NOMO-1 treated with dmso at 0.1 percent for 144 hours (cell line): ENCODE data around the gene PRDM2.
"Not testable (repeated sequence)": the region's sequence is repeated elsewhere in the genome, so short reads cannot be mapped to it uniquely, and the experiment has no call there.

ENCODE experiments used
- DNase-seq: peaks from one replicate; lab custom pipeline; 2025; ENCODE audit not compliant: unreplicated experiment; lab: John Stamatoyannopoulos, UW

PRDM2 gene, protein sequence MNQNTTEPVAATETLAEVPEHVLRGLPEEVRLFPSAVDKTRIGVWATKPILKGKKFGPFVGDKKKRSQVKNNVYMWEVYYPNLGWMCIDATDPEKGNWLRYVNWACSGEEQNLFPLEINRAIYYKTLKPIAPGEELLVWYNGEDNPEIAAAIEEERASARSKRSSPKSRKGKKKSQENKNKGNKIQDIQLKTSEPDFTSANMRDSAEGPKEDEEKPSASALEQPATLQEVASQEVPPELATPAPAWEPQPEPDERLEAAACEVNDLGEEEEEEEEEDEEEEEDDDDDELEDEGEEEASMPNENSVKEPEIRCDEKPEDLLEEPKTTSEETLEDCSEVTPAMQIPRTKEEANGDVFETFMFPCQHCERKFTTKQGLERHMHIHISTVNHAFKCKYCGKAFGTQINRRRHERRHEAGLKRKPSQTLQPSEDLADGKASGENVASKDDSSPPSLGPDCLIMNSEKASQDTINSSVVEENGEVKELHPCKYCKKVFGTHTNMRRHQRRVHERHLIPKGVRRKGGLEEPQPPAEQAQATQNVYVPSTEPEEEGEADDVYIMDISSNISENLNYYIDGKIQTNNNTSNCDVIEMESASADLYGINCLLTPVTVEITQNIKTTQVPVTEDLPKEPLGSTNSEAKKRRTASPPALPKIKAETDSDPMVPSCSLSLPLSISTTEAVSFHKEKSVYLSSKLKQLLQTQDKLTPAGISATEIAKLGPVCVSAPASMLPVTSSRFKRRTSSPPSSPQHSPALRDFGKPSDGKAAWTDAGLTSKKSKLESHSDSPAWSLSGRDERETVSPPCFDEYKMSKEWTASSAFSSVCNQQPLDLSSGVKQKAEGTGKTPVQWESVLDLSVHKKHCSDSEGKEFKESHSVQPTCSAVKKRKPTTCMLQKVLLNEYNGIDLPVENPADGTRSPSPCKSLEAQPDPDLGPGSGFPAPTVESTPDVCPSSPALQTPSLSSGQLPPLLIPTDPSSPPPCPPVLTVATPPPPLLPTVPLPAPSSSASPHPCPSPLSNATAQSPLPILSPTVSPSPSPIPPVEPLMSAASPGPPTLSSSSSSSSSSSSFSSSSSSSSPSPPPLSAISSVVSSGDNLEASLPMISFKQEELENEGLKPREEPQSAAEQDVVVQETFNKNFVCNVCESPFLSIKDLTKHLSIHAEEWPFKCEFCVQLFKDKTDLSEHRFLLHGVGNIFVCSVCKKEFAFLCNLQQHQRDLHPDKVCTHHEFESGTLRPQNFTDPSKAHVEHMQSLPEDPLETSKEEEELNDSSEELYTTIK (N-terminal part only)

DNA sequence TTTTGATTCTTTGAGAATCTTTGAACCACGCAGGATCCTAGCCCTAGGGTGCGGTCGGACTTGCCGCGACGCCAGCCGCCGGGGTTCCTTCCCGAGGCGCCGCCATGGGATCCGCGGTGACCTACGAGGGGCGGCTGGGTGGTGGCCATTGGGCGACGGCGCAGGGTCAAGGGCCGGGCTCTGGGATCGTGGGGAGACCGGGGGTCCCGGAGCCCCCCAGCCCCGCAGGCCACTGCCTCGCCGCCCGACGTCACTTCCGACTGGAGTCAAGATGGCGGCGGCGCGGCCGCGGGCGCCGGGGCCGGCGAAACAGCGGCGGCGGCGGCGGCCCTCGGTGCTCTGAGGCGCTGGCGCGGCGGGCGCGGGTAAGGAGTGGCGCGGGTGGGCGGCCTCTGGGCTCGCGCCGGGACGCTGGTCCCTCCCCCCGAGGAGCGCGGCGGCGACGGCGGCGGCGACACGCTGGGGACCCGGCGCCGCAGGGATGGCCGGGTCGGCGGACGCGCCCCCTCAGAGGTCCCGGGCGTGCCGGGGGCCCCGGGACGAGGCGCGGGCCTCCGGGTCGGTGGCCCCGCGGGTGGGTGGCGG lies at the start of gene PRDM2:
Gene PRDM2, plus strand, starts transcription at position 253 of the 585 bp plus-strand sequence. CDS start 15,418 bp downstream, outside the sequence.
- no peak for DNase-seq

DNA sequence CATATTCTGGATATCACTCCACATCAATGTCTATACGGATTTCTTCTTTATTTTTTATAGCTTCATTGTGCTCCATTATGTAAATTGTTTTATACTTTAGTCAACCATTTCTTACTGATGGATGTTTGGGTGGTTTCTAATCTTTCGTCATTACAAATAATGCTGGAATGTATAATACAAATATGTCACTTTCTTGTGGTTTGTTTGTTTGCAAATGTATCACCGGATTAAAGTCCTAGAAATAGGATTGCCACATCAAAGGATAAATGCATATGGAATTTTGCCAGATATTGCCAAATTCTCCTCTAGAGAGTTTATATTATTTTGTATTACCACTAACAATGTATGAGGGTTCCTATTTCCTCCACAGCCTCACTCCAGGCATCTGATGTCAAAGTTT lies 48.7 kb upstream of the PRDM2 start:
- no peak for DNase-seq

DNA sequence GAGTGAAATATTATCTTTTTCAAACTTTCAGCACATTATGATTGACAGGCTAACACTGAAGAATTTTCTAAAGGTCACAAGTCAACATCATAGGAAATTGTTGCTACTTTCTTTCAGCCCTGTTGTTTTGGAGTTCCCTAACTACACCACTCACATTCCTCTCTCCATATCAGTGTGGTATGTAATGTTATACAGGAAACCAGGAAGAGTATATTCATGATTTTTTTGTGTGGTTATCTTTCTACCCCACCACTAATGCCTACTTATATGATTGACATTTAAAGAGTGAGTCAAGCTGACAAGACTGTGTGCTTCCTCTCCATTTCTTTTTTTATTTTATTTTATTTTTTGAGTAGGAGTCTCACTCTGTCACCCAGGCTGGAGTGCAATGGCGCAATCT lies 47.8 kb upstream of the PRDM2 start:
- DNase-seq, result no peak

DNA sequence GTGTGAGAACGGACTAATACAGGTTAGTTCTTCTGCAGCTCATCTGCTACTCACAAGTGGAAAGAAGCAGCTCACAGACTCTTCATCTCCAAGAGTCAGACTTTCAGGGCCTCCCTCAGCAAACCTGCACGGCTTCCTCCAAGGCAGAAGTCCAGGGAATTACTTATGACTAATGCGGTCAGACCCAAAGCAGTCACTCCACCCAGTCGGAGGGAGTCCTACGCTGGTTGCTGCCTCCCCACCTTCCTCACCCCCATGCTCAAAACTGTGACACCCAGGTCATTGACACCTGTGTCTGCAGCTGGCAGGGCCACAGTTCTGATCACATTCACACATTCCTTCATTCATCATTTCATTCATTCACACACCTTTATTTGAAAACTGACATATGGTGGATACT lies 38.4 kb upstream of the PRDM2 start:
- DNase-seq, result no peak

DNA sequence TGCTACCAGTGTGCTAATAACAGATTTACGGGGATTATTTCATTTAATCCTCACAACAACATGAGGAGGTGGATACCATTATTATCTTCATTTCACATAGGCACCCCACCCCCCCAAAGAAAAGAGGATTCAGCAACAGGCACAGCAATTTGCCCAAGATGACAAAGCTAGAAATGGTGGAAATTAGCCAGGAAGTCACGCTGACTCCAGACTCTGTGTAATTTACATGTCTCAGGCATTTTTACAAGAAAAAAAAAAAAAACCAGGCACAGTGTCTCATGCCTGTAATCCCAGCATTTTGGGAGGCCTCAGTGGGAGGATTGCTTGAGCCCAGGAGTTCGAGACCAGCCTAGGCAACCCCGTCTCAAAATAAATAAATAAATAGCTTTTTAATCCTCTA lies 37.5 kb upstream of the PRDM2 start:
- no peak for DNase-seq

DNA sequence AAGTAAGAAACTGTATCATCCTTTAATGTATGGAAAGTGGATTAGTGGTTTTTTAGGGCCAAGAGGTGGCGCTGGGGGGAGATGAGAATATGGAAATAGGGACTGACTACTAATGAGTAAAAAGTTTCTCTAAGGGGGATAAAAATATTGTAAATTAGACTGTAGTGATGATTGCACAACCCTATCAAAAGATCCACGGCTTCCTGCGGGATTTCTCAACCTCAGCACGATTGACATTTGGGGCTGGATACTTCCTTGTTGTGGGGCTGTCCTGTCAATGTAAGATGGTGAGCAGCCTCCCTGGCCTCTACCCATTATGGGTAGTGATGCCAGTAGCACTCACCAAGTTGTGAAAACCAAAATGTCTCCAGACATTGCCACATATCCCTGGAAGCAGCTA lies 36.0 kb upstream of the PRDM2 start:
- no peak for DNase-seq

DNA sequence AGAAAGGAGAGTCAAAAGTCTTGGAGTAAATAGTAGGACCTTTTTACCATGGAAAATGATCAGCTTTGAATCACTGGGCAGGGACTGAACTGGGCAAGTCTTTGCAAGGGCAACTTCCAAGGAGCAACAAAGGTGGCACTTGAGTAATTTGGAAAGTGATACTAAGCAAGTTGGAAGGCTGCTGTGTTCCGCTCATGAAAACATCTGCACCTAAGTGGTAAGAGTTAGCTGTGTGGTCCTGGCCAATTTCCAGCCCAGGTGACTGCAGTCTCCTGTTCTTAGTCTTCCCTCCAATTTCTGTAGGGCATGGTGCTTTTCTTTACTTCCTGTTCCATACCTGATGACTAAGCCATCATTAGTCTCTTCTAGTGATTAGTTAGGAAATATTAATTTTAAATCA lies 35.5 kb upstream of the PRDM2 start:
- DNase-seq, result no peak

DNA sequence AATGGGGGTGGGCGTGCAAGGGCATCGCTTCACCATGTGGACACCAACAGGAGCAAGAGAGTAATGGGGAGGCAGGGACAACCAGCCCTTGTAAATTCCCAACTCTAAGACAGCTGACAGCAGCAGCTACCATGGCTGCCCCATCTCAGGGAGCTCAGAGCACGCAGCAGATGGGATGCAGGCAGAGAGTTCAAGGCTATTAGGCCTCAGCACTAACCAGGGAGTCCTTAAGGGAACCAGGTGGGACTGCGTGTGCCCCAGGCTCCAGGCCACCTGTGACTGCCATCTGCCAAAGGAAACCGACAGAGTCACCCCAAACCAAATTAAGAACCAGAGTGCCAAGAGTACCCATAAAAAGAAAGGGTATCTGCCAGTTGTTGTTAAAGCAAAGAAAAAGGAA lies 33.7 kb upstream of the PRDM2 start:
- no peak for DNase-seq

DNA sequence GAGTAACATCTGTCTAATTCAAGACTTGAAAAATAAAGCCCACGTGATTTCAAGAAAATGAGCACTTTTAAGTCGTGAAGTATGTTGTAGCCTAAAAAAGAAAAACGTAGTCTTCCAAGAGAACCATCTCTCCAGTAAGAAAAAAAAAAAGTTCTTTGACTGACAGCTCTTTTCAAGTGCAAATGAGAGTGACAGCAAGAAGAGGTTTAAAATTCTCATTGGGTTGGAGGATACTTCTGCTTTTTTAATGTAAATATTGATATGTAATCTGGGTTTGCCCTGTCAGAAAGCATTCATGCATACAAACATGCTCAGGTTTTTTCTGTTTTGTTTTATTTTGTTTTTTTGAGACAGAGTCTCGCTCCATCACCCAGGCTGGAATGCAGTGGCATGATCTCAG lies 32.3 kb upstream of the PRDM2 start:
- DNase-seq, result no peak

DNA sequence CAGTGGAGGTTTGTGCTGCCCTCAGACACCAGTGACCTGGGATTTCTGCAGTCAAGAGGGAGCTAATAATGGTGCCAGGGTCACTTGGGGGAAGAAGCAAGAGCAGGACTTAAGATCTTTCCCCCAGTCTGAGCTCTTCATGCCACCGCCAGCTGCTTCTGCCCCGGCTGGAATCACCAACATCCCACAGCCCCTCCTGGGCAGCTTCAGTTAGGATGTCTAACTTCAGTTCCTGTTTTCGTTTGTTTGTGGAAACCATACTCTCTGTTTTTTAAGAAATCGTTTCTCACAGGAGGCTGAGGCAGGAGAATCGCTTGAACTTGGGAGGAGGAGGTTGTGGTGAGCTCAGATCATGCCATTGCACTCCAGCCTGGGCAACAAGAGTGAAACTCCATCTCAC lies 25.6 kb upstream of the PRDM2 start:
- no peak for DNase-seq

DNA sequence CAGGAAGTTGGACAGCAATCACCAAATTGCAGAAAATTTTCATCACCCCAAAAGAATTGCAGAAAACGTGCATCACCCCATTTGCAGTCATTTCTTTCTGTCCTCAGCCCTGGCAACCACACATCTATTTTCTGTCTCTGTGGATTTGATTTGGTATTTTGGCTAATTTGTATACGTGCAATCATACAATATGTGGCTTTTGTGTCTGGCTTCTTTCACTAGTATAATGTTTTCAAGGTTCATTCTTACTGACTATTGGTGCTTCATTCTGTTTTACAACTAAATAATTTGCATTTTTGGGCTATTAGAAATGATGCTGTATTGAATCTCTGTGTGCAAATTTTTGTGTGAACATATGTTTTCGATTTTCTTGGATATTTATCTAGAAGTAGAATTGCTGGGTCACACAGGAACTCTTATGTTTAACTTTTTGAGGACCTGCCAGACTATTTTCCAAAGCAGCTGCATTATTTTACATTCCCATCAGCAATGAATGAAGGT lies 24.8 kb upstream of the PRDM2 start:
- DNase-seq, result no peak

DNA sequence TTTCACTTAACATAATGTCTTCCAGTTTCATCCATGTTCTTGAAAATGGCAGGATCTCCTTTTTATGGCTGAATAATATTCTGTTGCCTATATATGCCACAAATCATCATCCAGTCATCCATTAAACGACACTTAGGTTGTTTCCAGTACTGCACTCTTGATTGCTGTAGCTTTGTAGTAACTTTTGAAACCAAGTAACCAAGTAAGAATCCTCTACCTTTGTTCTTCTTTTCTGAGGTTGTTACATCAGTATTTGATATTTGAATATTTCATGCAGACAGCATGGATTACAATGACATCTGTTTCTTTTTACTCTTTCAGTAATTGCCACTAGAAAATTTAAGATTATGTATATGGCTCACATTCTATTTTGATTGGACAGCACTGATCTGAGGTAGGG lies 22.1 kb upstream of the PRDM2 start:
- DNase-seq, result no peak

DNA sequence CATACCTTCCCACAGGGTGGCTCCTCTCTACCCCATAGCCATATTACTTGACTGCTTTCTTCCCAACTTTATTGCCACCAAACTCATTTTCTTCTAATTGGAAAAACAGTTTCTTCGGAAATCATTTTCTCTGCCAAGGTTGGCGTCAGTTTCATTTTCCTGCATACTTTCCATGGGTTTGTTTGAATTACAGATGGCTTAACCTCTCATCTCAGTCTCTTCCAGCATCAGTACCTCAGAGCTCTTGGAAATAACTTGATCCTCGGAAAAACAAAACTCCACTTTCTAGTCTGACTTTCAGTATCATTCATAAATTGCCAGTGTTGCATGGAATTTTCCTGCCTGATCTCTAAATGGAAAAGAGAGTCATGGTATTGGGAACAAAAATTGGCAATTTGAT lies 20.3 kb upstream of the PRDM2 start:
- no peak for DNase-seq

DNA sequence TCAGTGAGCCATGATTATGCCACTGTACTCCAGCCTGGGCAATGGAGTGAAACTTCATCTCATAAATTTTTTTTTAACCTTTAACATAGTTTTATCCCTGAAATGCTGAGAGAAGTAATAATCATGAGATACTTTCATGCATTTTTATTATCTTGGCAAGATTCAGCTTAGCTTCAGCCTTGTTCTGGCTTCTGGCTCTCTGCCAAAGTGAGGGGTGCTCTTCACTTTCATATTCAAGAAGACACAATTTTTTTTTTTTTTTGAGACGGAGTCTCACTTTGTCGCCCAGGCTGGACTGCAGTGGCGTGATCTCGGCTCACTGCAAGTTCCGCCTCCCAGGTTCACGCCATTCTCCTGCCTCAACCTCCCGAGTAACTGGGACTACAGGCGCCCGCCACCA lies 19.4 kb upstream of the PRDM2 start:
- not testable (repeated sequence) for DNase-seq

DNA sequence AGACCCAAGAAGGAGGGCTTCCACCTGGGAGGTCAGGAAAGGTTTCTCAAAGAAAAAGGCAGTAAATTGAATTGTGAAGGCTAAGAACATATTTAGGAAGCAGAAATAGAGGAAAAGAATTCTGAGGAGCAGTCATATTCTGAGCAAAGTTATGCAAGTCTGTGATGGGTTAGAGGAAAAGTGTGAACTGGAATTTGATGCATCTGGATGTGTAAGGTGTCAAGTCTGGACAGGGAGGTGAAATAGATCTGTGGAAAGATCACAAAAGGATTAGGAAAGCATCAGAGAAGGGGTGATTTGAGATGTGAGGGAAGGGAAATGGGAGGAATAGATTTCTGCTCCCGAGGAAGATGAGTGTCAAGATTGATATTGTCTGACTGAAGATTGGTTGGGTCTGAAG lies 18.1 kb upstream of the PRDM2 start:
- no peak for DNase-seq

DNA sequence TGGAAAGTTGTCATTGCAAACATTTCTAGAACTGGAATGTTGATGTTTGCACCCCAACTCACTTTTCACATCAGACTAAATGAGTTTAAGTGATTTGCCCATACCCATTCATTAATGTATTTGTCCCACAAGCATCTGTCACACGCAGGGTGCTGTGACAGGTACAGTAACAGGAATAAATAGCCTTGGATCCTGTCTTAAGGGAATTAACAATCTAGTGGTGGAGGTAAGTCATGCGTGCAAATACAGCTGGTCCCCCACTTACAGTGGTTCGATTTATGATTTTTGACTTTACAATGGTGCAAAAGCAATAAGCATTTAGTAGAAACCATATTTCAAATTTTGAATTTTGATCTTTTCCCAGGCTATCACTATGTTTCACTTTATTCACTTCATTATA lies 17.5 kb upstream of the PRDM2 start:
- no peak for DNase-seq

DNA sequence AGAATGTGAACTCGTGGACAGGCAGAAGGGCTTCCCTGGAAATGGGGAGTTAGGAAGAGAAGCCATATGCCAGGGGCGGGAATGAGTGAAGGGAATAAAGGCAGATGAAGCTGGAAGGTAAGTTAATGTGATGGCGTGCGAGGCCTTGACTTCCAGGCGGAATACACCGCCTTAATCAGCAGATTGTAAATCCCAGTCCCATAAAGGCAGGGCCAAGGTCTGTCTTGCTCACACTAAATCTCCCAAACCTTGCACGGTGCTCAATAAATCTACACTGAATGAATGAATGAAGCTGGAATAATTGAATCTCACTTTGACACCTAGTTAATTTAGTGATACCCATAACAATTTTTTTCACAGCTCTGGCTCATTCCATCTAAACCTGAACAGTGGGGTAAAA lies 16.8 kb upstream of the PRDM2 start:
- no peak for DNase-seq

DNA sequence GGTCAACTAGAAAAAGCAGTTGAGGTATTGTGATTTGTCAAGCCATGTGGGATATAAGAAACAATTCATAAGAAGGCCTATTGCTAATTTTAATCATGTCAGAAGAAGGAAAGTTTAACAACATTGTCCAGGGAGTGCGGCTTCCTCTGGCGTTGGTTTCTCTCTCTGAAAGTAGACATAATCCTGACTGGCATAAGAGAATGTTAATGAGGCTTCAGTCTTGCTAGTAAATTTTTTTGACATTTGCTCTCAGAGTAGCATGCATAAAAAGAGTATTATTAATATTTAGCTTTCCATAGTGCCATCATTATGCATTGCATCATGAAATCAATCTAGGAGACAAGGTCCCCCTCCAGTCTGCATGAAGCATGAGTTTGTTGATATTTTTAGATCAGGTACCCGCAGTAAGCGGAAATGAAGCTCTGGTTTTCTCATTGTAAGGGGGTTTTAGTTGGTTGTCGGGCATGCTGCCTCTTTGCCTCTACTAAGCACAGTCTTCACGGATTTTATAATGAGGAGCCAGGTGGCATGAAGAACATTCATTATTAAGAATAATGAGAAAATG lies 12.8 kb upstream of the PRDM2 start:
- DNase-seq, result no peak

DNA sequence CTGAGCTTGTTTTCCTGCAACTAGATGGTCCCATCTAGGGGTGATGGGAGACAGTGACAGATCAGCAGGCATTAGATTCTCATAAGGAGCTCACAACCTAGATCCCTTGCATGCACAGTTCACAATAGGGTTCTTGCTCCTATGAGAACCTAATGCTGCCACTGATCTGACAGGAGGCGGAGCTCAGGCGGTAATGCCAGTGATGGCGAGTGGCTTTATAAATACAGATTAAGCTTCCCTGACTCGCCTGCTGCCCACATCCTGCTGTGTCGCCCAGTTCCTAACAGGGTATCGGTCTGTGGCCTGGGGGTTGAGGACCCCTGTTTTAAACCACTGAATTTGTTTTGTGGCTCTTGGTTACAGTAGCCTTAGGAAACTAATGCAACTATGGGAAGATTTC lies 6.9 kb upstream of the PRDM2 start:
- not testable (repeated sequence) for DNase-seq

DNA sequence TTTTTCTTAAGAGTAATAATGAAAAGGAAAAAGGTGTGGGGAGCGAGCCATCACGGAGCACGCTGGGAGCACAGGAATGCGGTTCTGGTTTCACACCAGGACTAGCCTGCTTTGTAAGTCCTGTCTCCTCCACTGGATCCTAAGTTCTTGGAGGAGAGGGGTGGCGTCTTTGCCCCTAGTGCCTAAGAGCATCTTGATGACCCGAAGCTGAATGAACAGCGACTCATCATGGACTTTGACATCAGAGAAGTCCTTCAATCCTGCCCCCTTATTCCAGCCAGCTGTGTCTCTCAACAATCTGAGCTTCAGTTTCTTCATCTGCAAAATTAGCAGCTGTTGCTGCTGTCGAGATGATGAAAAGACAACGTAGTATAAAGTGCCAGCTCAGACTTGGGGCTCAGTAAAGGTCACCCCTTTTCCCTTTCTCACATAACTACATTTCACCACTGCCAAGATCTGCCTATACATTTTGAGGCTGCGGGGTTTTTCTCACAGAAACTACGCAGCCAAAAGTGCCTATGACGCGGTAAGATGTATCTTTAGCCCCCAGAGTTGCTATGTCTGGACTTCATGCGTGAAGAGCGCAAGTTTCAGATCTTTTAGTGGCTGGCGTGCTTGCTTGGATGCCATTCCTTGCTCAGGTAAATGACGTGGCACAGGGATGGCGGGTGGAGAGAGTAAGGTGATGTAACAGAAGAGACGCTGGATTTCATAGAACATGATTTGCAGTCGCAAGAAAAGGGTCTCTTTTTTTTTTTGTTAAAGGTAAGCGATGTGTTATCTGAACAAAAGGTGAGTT lies 4.9 kb upstream of the PRDM2 start:
- no peak for DNase-seq
